OCI-LY3 (cell line): Measurements from ENCODE around the gene TSPAN5.

Source experiments
- H2AFZ ChIP-seq: fragments of 200-600, 300-600 bp; shearing (Covaris generic); 2 replicates; pipeline ENCODE4 v1.6.0; 2014; ENCODE audit warnings: antibody characterized with exemption, low read depth, low read length
- H3K27ac ChIP-seq: fragments of 200-600, 300-600 bp; sonication (generic); 2 replicates; pipeline ENCODE4 v1.5.1; 2014; ENCODE audit warnings: mild to moderate bottlenecking, low read length, moderate library complexity, mixed read lengths
- H3K27me3 ChIP-seq: fragments of 200-600, 300-600 bp; sonication (generic); 2 replicates; pipeline ENCODE4 v1.6.1; 2014; ENCODE audit warnings: low read depth, low read length, mixed read lengths
- H3K36me3 ChIP-seq: fragments of 200-600, 300-600 bp; sonication (generic); replicated peaks from 2 replicates; pipeline ENCODE3; 2014; ENCODE audit warnings: low read depth, low read length, mixed read lengths
- H3K4me1 ChIP-seq: fragments of 300-600, 200-600 bp; sonication (generic); 2 replicates; pipeline ENCODE4 v1.6.1; 2014; ENCODE audit warnings: low read length, mixed read lengths
- H3K4me2 ChIP-seq: fragments of 200-600, 300-600 bp; sonication (generic); 2 replicates; pipeline ENCODE4 v1.6.1; 2014; ENCODE audit warnings: low read length, mixed read lengths
- H3K4me3 ChIP-seq: fragments of 300-600, 200-600 bp; sonication (generic); 2 replicates; pipeline ENCODE4 v1.5.1; 2014; ENCODE audit warnings: antibody characterized with exemption, mild to moderate bottlenecking, low read length, moderate library complexity
- H3K79me2 ChIP-seq: fragments of 300-600, 200-600 bp; shearing (Covaris generic); 2 replicates; pipeline ENCODE4 v1.6.1; 2014; ENCODE audit warnings: mild to moderate bottlenecking, low read length, mixed read lengths
- H3K9ac ChIP-seq: fragments of 300-600, 200-600 bp; shearing (Covaris generic); 2 replicates; pipeline ENCODE4 v1.6.0; 2014; ENCODE audit warnings: mild to moderate bottlenecking, low read length, moderate library complexity
- H3K9me3 ChIP-seq: fragments of 200-600, 300-600 bp; shearing (Covaris generic); 2 replicates; pipeline ENCODE4 v1.6.1; 2014; ENCODE audit warnings: low read length, mixed read lengths; ENCODE audit not compliant: insufficient read depth
- H4K20me1 ChIP-seq: fragments of 200-600, 300-600 bp; sonication (generic); 2 replicates; pipeline ENCODE4 v1.6.1; 2016; ENCODE audit warnings: low read length, mixed read lengths; ENCODE audit not compliant: insufficient read depth
- CTCF ChIP-seq: fragments of 200-600, 300-600 bp; sonication (generic); IDR thresholded peaks from 2 replicates; pipeline ENCODE4 v1.5.1; 2014; ENCODE audit warnings: antibody characterized with exemption, low read length, low read depth
- EZH2phosphoT487 ChIP-seq: fragments of 200-600 bp; shearing (Covaris generic); IDR thresholded peaks from 2 replicates; pipeline ENCODE4 v1.6.1; 2018; ENCODE audit warnings: antibody characterized with exemption, mixed run types, low read depth

The TSPAN5 gene

GRCh38 chr4:98508829-98509598 lies 149.4 kb downstream of the TSPAN5 start:
- Histone ChIP-seq H3K9me3 (no peaks in the 10 kb centered on the region), H3K36me3 (no peaks in the 10 kb centered on the region), H3K9ac (no peak overlapping the region), H3K27me3 (no peaks in the 10 kb centered on the region), H3K4me1 (peaks cover 10% of the 10 kb centered on the region), H3K4me2 (no peak overlapping the region), H2AFZ (no peak overlapping the region), H3K27ac (no peak overlapping the region), H3K79me2 (peaks cover 13% of the 10 kb centered on the region), H3K4me3 (no peak overlapping the region), H4K20me1 (peaks cover 6% of the 10 kb centered on the region; the same call in 1 of the 2 replicates)
- TF ChIP-seq CTCF (no peak), EZH2phosphoT487 (no peak)

GRCh38 chr4:98508248-98508647 lies 150.2 kb downstream of the TSPAN5 start:
- H2AFZ ChIP-seq: no peak overlapping the region
- H3K36me3 ChIP-seq: no peaks in the 10 kb centered on the region
- no peak for TF ChIP-seq EZH2phosphoT487
- TF ChIP-seq CTCF: no peak
- no peak overlapping the region for H3K4me2 ChIP-seq
- no peaks in the 10 kb centered on the region for H3K27me3 ChIP-seq
- no peak overlapping the region for H3K9ac ChIP-seq
- peaks cover 6% of the 10 kb centered on the region; the same call in 1 of the 2 replicates for H4K20me1 ChIP-seq
- peaks cover 10% of the 10 kb centered on the region for H3K4me1 ChIP-seq
- no peak overlapping the region for H3K27ac ChIP-seq
- no peaks in the 10 kb centered on the region for H3K9me3 ChIP-seq
- no peak overlapping the region for H3K4me3 ChIP-seq
- H3K79me2 ChIP-seq: peaks cover 13% of the 10 kb centered on the region

GRCh38 chr4:98507299-98507698 lies 151.1 kb downstream of the TSPAN5 start:
- no peak overlapping the region for H3K4me2 ChIP-seq
- H3K9me3 ChIP-seq: no peaks in the 10 kb centered on the region
- peaks cover 6% of the 10 kb centered on the region; the same call in 1 of the 2 replicates for H4K20me1 ChIP-seq
- H3K4me1 ChIP-seq: peaks cover 10% of the 10 kb centered on the region
- peaks cover 9% of the 10 kb centered on the region for H3K79me2 ChIP-seq
- no peak overlapping the region for H3K27ac ChIP-seq
- no peak overlapping the region for H2AFZ ChIP-seq
- H3K36me3 ChIP-seq: no peaks in the 10 kb centered on the region
- H3K9ac ChIP-seq: no peak overlapping the region
- H3K4me3 ChIP-seq: no peak overlapping the region
- no peak for TF ChIP-seq EZH2phosphoT487
- no peak for TF ChIP-seq CTCF
- H3K27me3 ChIP-seq: no peaks in the 10 kb centered on the region

GRCh38 chr4:98506462-98507132 lies 151.8 kb downstream of the TSPAN5 start:
- H3K9me3 ChIP-seq: no peaks in the 10 kb centered on the region
- H3K79me2 ChIP-seq: peaks cover 9% of the 10 kb centered on the region
- no peaks in the 10 kb centered on the region for H3K36me3 ChIP-seq
- no peak overlapping the region for H3K27ac ChIP-seq
- H3K4me2 ChIP-seq: no peak overlapping the region
- peaks cover 6% of the 10 kb centered on the region; the same call in 1 of the 2 replicates for H4K20me1 ChIP-seq
- TF ChIP-seq EZH2phosphoT487 (no peak), CTCF (peak; percentile 60)
- no peaks in the 10 kb centered on the region for H3K27me3 ChIP-seq
- H3K4me3 ChIP-seq: no peak overlapping the region
- H3K4me1 ChIP-seq: peaks cover 10% of the 10 kb centered on the region
- H3K9ac ChIP-seq: no peak overlapping the region
- H2AFZ ChIP-seq: no peak overlapping the region
